ENCODE results near the gene PIF1.

PIF1 gene, protein sequence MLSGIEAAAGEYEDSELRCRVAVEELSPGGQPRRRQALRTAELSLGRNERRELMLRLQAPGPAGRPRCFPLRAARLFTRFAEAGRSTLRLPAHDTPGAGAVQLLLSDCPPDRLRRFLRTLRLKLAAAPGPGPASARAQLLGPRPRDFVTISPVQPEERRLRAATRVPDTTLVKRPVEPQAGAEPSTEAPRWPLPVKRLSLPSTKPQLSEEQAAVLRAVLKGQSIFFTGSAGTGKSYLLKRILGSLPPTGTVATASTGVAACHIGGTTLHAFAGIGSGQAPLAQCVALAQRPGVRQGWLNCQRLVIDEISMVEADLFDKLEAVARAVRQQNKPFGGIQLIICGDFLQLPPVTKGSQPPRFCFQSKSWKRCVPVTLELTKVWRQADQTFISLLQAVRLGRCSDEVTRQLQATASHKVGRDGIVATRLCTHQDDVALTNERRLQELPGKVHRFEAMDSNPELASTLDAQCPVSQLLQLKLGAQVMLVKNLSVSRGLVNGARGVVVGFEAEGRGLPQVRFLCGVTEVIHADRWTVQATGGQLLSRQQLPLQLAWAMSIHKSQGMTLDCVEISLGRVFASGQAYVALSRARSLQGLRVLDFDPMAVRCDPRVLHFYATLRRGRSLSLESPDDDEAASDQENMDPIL

DNA sequence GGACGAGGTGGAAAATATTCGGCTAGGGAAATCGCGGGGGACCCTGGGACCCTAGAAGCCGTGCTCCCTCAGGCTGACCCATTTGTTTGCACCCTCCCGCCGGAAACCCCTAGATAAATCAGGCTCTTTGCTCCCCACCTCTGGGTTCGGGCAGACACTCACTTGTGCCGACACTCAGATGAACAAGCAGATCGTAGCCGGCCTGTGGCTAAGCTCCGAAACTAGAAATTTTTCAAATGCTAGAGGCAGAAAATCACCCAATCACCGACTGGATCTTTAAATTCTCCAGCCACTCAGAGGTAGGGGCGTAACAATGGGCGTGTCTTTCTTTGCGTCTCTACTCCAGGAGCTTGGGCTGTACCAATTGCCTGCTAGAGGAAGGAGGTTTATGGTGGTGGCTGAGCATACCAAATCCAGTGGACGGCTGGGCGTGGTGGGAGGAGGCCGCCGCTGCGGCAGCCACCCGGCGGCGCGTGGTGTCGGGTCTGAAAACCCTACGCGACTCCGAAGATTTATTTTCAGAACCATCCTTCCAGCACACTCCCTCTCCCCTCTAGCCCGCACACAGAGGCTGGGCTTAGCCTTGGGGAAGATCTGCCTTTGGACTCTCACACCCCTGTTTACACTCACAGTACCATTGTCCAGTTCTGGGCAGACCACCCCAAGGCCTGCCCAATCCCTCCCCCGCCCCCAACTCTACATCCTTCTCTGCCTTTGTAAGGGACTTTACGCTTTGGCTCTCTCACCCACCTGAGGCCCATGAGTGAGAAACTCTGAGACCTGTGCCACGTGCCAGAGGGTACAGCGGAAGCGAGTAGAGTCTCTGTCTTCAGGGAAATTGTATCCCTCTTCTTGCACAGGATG, at the start of gene PIF1:
PIF1 (minus strand) TSS at position 217 of the 864 bp plus-strand sequence. CDS start 1,312 bp downstream, outside the sequence.
- peak; percentile 92 for DNase-seq (ENCODE audit: low spot score)
- Mint-ChIP-seq H3K36me3 (ENCODE audit: low read depth) (peaks cover 13% of the 10 kb centered on the region), H3K9me3 (no peaks in the 10 kb centered on the region), H3K27me3 (ENCODE audit: low read depth) (no peaks in the 10 kb centered on the region), H3K27ac (peak within 1 kb of the TSS; percentile 95), H3K4me3 (peak within 1 kb of the TSS; percentile 98), H3K4me1 (ENCODE audit: low read depth) (peaks cover 31% of the 10 kb centered on the region)

DNA sequence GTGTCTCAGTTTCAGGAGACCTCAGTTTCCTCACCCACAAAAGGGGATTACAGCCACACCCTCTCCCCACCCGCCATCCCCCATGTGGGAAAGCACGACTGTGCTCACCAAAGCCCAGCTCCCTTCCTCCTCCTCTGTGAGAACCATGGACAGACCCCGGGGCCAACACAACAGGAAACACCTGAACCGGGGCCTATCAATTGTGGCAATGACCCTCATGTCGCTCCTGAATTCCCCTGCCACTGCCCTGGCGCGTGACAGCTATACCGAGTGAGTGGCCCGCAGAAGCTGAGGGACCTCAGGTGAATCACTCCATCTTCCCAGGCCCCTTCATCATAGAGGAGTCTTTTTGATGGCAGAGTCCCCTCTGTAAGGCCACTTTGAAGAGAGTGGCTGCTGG, 44.9 kb upstream of the PIF1 start:
- Mint-ChIP-seq H3K9me3 (peaks cover 3% of the 10 kb centered on the region), H3K4me1 (ENCODE audit: low read depth) (peaks cover 19% of the 10 kb centered on the region), H3K4me3 (no peak overlapping the region), H3K27me3 (ENCODE audit: low read depth) (no peaks in the 10 kb centered on the region), H3K27ac (no peak overlapping the region), H3K36me3 (ENCODE audit: low read depth) (peaks cover 21% of the 10 kb centered on the region)
- no peak for DNase-seq (ENCODE audit: low spot score)

DNA sequence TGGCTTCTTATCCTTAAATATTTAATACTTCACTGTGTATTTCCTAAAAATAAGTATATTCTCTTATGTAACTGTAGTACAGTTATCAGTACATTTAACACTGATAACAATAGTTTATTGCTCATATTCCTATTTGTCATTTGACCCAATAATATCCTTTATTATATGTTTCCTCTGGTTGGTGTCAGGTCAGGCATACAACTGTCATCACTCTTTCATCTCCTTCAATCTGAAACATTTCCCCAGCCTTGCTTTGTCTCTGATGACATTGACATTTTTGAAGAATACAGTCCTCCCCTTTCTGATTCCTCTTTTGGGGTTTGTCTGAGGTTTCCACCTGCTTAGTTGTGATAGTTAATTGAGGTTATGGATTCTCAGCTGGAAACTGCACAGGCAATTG, 44.1 kb upstream of the PIF1 start:
- H3K27ac Mint-ChIP-seq: peak overlapping the region; percentile 21

DNA sequence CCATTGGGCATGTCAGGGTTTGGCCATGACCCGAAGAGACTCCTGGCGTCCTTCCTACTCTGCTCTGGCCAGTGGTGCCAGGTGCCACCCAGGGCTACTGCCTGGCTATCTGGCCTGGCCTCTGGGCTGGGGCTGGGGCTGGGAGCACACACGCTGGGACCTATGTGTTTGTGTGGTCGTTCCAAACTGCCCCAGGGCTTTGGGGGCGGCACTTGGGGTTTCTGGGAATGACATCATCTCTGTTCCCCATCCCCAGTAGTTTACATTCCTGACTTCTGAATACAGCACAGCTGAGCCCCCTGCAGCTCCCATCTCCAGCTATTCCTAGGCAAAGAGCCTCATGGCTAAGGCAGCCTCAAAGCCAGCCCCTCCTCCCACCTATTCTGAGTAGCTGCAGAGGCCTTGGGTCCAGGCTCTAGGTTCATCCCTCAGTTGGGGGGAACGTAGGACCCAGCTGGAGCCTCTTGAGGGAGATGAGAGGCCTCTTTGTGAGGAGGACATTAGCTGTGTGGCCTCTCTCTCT, 40.6 kb upstream of the PIF1 start:
- no peak for DNase-seq (ENCODE audit: low spot score)
- no peaks in the 10 kb centered on the region for H3K27me3 Mint-ChIP-seq (ENCODE audit: low read depth)
- H3K36me3 Mint-ChIP-seq (ENCODE audit: low read depth): peaks cover 43% of the 10 kb centered on the region
- H3K27ac Mint-ChIP-seq: no peak overlapping the region
- peaks cover 12% of the 10 kb centered on the region for H3K4me1 Mint-ChIP-seq (ENCODE audit: low read depth)
- peaks cover 3% of the 10 kb centered on the region for H3K9me3 Mint-ChIP-seq
- no peak overlapping the region for H3K4me3 Mint-ChIP-seq

More for the DNA sequence above, 44.1 kb upstream of the PIF1 start:
- Mint-ChIP-seq H3K9me3 (peaks cover 3% of the 10 kb centered on the region), H3K27me3 (ENCODE audit: low read depth) (no peaks in the 10 kb centered on the region), H3K4me3 (no peak overlapping the region), H3K36me3 (ENCODE audit: low read depth) (peaks cover 22% of the 10 kb centered on the region), H3K4me1 (ENCODE audit: low read depth) (peaks cover 16% of the 10 kb centered on the region)
- no peak for DNase-seq (ENCODE audit: low spot score)

DNA sequence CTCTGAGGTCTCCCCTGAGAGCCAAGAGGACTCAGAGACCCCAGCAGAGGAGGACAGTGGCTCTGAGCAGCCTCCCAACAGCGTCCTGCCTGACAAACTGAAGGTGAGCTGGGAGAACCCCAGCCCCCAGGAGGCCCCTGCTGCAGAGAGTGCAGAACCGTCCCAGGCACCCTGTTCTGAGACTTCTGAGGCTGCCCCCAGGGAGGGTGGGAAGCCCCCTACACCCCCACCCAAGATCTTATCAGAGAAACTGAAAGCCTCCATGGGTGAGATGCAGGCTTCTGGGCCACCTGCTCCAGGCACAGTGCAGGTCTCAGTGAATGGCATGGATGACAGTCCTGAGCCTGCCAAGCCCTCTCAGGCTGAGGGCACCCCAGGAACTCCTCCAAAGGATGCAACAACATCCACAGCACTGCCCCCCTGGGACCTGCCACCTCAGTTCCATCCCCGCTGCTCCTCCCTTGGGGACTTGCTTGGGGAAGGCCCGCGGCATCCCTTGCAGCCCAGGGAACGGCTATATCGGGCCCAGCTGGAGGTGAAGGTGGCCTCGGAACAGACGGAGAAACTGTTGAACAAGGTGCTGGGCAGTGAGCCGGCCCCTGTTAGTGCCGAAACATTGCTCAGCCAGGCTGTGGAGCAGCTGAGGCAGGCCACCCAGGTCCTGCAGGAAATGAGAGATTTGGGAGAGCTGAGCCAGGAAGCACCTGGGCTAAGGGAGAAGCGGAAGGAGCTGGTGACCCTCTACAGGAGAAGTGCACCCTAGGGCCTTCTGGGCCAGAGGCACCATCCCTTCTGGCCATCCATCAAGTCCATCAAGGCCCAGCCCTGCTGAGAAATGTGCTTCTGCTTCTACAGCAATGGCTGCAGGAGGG, 39.9 kb upstream of the PIF1 start:
- H3K27ac Mint-ChIP-seq: no peak overlapping the region
- peaks cover 42% of the 10 kb centered on the region for H3K36me3 Mint-ChIP-seq (ENCODE audit: low read depth)
- H3K4me3 Mint-ChIP-seq: no peak overlapping the region
- no peak for DNase-seq (ENCODE audit: low spot score)
- peaks cover 12% of the 10 kb centered on the region for H3K4me1 Mint-ChIP-seq (ENCODE audit: low read depth)
- H3K9me3 Mint-ChIP-seq: peaks cover 3% of the 10 kb centered on the region
- no peaks in the 10 kb centered on the region for H3K27me3 Mint-ChIP-seq (ENCODE audit: low read depth)

DNA sequence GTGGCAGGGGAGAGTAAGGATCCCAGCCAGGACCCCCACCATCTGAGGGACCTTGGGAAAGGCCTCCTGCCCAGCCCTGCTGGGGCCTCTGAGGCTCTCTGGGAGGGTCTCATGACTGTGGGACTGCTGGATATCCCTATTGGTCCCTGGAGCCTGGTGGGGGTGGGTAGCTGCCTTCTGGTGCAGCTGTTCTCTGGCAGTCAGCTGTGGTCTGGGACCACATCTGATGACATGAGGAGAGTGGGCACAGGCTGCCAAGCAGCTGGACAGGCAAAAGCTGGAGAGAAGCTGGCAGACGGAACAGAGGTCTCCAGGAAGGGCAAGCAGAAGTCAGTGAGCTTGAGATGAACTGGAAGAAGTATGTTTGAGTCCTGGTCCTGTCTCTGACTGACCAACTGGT, 38.6 kb upstream of the PIF1 start:
- peaks cover 35% of the 10 kb centered on the region for H3K36me3 Mint-ChIP-seq (ENCODE audit: low read depth)
- H3K9me3 Mint-ChIP-seq: no peaks in the 10 kb centered on the region
- H3K4me1 Mint-ChIP-seq (ENCODE audit: low read depth): peaks cover 5% of the 10 kb centered on the region
- no peak for DNase-seq (ENCODE audit: low spot score)
- peak overlapping the region; percentile 49 for H3K27ac Mint-ChIP-seq
- H3K4me3 Mint-ChIP-seq: no peak overlapping the region
- H3K27me3 Mint-ChIP-seq (ENCODE audit: low read depth): no peaks in the 10 kb centered on the region

DNA sequence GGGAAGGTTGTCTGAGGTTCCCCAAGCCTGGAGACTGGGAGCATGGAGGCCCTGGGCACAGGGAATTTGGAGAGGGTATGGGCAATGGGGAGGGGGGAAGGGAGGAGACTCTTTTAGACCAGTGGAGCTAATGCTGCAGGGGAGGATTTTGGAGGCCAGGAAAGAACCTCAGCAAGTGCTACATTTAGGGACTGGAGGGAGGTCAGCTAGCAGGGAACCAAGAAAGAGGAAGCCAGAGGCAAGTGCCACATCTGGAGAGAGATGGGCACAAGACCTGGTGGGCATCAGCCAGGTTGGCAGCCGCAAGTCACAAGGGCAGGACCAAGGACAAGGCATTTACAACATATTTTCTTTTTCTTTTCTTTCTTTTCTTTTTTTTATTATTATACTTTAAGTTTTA, 37.0 kb upstream of the PIF1 start:
- Mint-ChIP-seq H3K36me3 (ENCODE audit: low read depth) (peaks cover 36% of the 10 kb centered on the region), H3K9me3 (no peaks in the 10 kb centered on the region), H3K27me3 (ENCODE audit: low read depth) (no peaks in the 10 kb centered on the region), H3K4me1 (ENCODE audit: low read depth) (peaks cover 10% of the 10 kb centered on the region), H3K4me3 (no peak overlapping the region), H3K27ac (peak overlapping the region; percentile 6)
- DNase-seq (ENCODE audit: low spot score): no peak

DNA sequence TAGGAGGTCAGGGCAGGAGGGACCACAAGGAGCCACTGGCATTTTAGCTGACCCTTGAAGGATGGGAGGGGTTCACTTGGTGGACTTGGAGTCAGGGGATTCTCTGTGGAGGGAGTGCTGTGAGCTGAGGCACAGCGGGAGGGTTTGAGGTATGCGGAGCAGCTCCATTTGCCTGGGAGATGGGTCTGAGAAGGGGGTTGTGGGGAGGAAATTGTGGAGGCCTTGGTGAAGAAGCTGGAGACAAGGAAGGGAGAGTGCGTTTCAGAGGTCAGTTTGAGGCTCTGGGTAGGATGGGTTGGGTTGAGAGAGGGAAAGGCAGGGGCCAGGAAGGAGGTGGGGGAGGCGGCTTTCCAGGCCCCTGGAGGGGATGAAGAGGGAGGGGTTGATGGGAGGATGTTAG, 36.5 kb upstream of the PIF1 start:
- Mint-ChIP-seq H3K4me1 (ENCODE audit: low read depth) (peaks cover 12% of the 10 kb centered on the region), H3K27ac (peak overlapping the region; percentile 36), H3K27me3 (ENCODE audit: low read depth) (no peaks in the 10 kb centered on the region), H3K9me3 (no peaks in the 10 kb centered on the region), H3K4me3 (no peak overlapping the region), H3K36me3 (ENCODE audit: low read depth) (peaks cover 34% of the 10 kb centered on the region)
- no peak for DNase-seq (ENCODE audit: low spot score)

DNA sequence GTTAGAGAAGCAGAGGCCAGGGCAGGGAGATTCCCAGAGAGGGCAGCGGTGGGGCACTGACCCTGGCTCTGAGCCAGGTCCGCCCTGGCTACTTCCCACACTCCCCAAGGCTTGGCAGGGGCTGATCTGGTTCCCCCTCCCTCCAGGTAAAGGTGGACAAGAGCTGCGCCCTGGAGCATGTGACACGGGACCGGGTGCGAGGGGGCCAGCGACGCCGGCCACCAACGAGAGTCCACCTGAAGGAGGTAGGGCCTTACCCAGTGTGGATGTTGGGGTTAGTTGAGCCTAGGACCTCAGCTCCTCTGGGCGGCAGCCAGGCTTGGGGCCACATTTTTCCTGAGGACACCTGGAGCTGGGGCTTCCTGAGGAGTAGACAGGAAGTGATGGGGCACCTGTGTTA, 35.9 kb upstream of the PIF1 start:
- Mint-ChIP-seq H3K4me1 (ENCODE audit: low read depth) (peaks cover 15% of the 10 kb centered on the region), H3K27me3 (ENCODE audit: low read depth) (no peaks in the 10 kb centered on the region), H3K36me3 (ENCODE audit: low read depth) (peaks cover 34% of the 10 kb centered on the region), H3K4me3 (no peak overlapping the region), H3K27ac (no peak overlapping the region), H3K9me3 (no peaks in the 10 kb centered on the region)
- DNase-seq (ENCODE audit: low spot score): no peak

DNA sequence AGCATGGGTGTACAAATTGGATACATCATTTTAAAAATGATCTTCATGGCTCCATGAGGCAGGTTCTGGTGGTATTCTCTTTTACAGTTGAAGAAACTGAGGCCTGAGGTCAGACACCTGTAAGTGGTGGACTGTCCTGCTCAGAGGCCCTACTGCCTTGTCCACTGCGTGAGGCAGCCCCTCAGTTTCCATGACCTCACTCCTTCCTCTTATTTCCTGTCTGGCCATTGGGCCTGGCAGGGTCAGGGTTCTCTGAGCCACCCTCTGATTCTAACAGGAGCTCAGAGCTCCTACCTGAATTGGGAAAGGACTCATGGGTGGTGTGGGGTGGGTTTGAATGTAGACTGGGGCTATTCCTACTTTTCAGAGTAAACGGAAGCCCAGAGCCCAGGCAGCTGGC, 33.8 kb upstream of the PIF1 start:
- no peak overlapping the region for H3K4me3 Mint-ChIP-seq
- H3K4me1 Mint-ChIP-seq (ENCODE audit: low read depth): peaks cover 19% of the 10 kb centered on the region
- no peak overlapping the region for H3K27ac Mint-ChIP-seq
- H3K27me3 Mint-ChIP-seq (ENCODE audit: low read depth): no peaks in the 10 kb centered on the region
- DNase-seq (ENCODE audit: low spot score): no peak
- peaks cover 43% of the 10 kb centered on the region for H3K36me3 Mint-ChIP-seq (ENCODE audit: low read depth)
- H3K9me3 Mint-ChIP-seq: no peaks in the 10 kb centered on the region

DNA sequence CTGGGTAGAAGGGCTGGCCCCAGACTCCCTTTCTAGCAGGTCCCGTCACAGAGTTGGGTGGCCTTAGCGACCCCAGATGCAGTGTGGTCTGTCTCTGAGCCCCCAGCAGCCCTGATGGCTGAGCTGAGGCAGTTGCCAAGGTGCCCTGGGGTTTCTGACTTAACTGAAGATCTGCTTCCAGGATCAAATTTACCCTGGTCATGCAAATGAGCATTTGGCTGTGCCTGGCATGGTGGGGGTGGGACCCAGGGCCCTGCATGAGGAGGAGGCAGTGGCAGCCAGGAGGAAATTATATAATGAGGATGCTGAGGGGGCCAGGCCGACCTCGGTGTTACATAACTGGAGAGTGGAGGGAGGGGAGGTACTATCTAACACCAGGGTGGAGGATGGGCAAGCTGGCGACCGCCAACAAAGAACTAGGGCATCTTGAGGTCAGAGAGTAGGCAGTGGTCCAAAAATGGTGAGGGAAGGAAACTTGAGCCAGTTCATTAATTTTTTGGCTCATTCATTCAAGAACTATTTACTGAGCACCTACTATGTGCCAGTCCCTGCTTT, 32.7 kb upstream of the PIF1 start:
- Mint-ChIP-seq H3K9me3 (no peaks in the 10 kb centered on the region), H3K4me1 (ENCODE audit: low read depth) (peaks cover 16% of the 10 kb centered on the region), H3K27ac (peak overlapping the region; percentile 57), H3K4me3 (no peak overlapping the region), H3K27me3 (ENCODE audit: low read depth) (no peaks in the 10 kb centered on the region), H3K36me3 (ENCODE audit: low read depth) (peaks cover 43% of the 10 kb centered on the region)
- DNase-seq (ENCODE audit: low spot score): no peak

DNA sequence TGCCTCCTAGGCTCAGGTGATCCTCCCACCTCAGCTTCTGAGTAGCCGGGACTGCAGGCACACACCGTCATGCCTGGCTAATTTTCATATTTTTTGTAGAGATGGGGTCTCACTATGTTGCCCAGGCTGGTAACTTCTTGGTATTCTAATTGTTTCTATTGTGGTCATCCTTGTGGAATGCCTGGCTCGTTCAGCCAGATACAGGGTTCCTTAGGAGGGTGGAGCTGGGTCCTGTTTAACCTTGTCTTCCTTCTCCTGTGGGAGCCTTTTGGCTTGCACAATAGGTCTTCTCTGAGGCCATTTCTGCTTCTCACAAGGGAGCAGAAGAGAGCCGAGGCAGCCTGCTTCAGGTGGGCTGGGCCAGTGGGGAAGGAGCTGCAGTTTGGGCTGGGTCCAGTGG, 32.0 kb upstream of the PIF1 start:
- no peak overlapping the region for H3K4me3 Mint-ChIP-seq
- peaks cover 16% of the 10 kb centered on the region for H3K4me1 Mint-ChIP-seq (ENCODE audit: low read depth)
- H3K27ac Mint-ChIP-seq: peak overlapping the region; percentile 57
- no peak for DNase-seq (ENCODE audit: low spot score)
- H3K27me3 Mint-ChIP-seq (ENCODE audit: low read depth): no peaks in the 10 kb centered on the region
- peaks cover 41% of the 10 kb centered on the region for H3K36me3 Mint-ChIP-seq (ENCODE audit: low read depth)
- H3K9me3 Mint-ChIP-seq: no peaks in the 10 kb centered on the region

Measured in T-helper 2 cell treated with Interferon-gamma antibody and Interleukin-4, amounts not matched to agents 5 μg/mL and 100 μg/mL, for 36 hours (primary cell).